Nephron (organoid): ENCODE measurements around the gene FAM193B.
A peak's percentile ranks its signal among the peaks of the same experiment; 100 is the strongest.

Source experiments
- H3K27ac Mint-ChIP-seq, 3 experiments: 2 replicates each; pipeline ENCODE4 v1.8.0; 2020; ENCODE audit warnings: mixed read lengths in 3 of 3, mild to moderate bottlenecking in 2 of 3, moderate library complexity in 1 of 3
- H3K27me3 Mint-ChIP-seq: 2 replicates; pipeline ENCODE4 v1.8.0; 2021; ENCODE audit warnings: low read depth, mild to moderate bottlenecking, moderate library complexity, mixed read lengths
- H3K36me3 Mint-ChIP-seq: 2 replicates; pipeline ENCODE4 v1.8.0; 2020; ENCODE audit warnings: low read depth, mixed read lengths
- H3K4me1 Mint-ChIP-seq: 2 replicates; pipeline ENCODE4 v1.8.0; 2020; ENCODE audit warnings: mixed read lengths
- H3K4me3 Mint-ChIP-seq, 3 experiments: 2 replicates each; pipeline ENCODE4 v1.8.0; 2020; ENCODE audit warnings: mild to moderate bottlenecking in 3 of 3, mixed read lengths in 3 of 3, moderate library complexity in 2 of 3
- H3K9me3 Mint-ChIP-seq: 2 replicates; pipeline ENCODE4 v1.8.0; 2020; ENCODE audit warnings: mixed read lengths
- CTCF ChIP-seq, 3 experiments: fragments of 200-600 bp; sonication (generic); IDR thresholded peaks; one replicate each; pipeline ENCODE4 v1.5.0; 2021; ENCODE audit warnings: antibody characterized with exemption in 3 of 3; ENCODE audit not compliant: unreplicated experiment in 3 of 3

Gene FAM193B

GRCh38 chr5:177509381-177509951 is 44.9 kb downstream of the FAM193B start, which contains the start of gene DOK3:
Gene DOK3 (minus strand): TSS chr5:177509826. CDS start chr5:177509540, 286 bp downstream.
- peaks cover 4% of the 10 kb centered on the region for H3K27me3 Mint-ChIP-seq
- peaks cover 10% of the 10 kb centered on the region for H3K4me1 Mint-ChIP-seq
- H3K9me3 Mint-ChIP-seq = no peaks in the 10 kb centered on the region
- H3K27ac Mint-ChIP-seq = peak within 1 kb of the TSS in 2 of 3 experiments; percentile 38 to 59
- TF ChIP-seq CTCF (IDR thresholded peaks at IDR 0.05; ENCODE audit: unreplicated experiment in 3 of 3) = no peak
- peak within 1 kb of the TSS; percentile 9 to 62 (median 51) for H3K4me3 Mint-ChIP-seq
- H3K36me3 Mint-ChIP-seq = peaks cover 39% of the 10 kb centered on the region

DNA sequence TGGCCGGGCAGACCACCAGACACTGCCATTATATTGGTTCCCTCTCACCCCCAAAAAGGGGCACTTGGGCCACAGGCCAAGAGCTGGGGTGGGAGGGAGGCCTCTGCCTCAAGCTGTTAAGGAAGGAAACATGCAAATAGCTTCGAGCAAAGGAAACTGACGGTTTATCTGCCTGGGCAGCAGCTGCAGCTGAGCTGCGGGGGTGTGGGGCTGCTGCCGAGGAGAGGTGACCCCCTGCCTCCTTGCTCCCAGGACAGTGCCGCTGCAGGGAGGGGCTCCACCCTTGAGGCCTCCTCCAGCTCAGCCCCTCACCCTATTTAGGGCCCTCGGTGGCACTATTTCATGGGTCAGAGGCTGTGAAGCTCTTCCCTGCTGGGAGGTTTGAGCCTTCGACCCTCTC is 45.5 kb downstream of the FAM193B start:
- Mint-ChIP-seq H3K4me3 (no peak overlapping the region), H3K9me3 (no peaks in the 10 kb centered on the region), H3K4me1 (peaks cover 10% of the 10 kb centered on the region), H3K27ac (peak overlapping the region in 1 of 3 experiments; percentile 38), H3K36me3 (peaks cover 33% of the 10 kb centered on the region), H3K27me3 (peaks cover 4% of the 10 kb centered on the region)
- TF ChIP-seq CTCF (IDR thresholded peaks at IDR 0.05; ENCODE audit: unreplicated experiment in 3 of 3) = no peak

GRCh38 chr5:177508221-177508611 is 46.1 kb downstream of the FAM193B start:
- Mint-ChIP-seq H3K27me3 (peaks cover 4% of the 10 kb centered on the region), H3K4me1 (peaks cover 10% of the 10 kb centered on the region), H3K4me3 (no peak overlapping the region), H3K36me3 (peaks cover 30% of the 10 kb centered on the region), H3K27ac (no peak overlapping the region), H3K9me3 (no peaks in the 10 kb centered on the region)
- TF ChIP-seq CTCF (IDR thresholded peaks at IDR 0.05; ENCODE audit: unreplicated experiment in 3 of 3) = no peak

- no peak for TF ChIP-seq CTCF (IDR thresholded peaks at IDR 0.05; ENCODE audit: unreplicated experiment in 3 of 3)
- H3K4me1 Mint-ChIP-seq = peaks cover 10% of the 10 kb centered on the region
These were observed 46.7 kb downstream of the FAM193B start for GRCh38 chr5:177507596-177508220.

DNA sequence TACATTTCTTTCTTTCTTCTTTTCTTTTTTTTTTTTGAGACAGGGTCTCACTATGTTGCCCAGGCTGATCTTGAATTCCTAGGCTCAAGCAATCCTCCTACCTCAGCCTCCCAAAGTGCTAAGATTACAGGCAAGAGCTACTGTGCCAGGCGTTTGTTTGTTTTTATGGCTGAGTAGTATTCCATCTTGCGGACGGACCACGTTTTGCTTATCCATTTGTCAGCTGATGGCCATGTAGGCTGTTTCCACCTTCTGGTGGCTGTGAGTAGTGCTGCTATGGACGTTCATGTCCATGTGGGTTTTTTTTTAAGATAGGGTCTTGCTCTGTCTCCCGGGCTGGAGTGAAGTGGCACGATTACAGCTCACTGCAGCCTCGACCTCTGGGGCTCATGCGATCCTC is 47.2 kb downstream of the FAM193B start:
- Mint-ChIP-seq H3K36me3 (peaks cover 25% of the 10 kb centered on the region), H3K9me3 (no peaks in the 10 kb centered on the region), H3K4me1 (peaks cover 10% of the 10 kb centered on the region), H3K4me3 (no peak overlapping the region), H3K27ac (no peak overlapping the region), H3K27me3 (peaks cover 4% of the 10 kb centered on the region)
- TF ChIP-seq CTCF (IDR thresholded peaks at IDR 0.05; ENCODE audit: unreplicated experiment in 3 of 3) = no peak

More at GRCh38 chr5:177507596-177508220, 46.7 kb downstream of the FAM193B start:
- Mint-ChIP-seq H3K9me3 (no peaks in the 10 kb centered on the region), H3K36me3 (peaks cover 25% of the 10 kb centered on the region), H3K27me3 (peaks cover 4% of the 10 kb centered on the region), H3K4me3 (no peak overlapping the region), H3K27ac (no peak overlapping the region)

GRCh38 chr5:177505075-177505474 is 49.3 kb downstream of the FAM193B start:
- H3K4me3 Mint-ChIP-seq = no peak overlapping the region
- peaks cover 4% of the 10 kb centered on the region for H3K27me3 Mint-ChIP-seq
- H3K4me1 Mint-ChIP-seq = peaks cover 18% of the 10 kb centered on the region
- peaks cover 10% of the 10 kb centered on the region for H3K36me3 Mint-ChIP-seq
- H3K9me3 Mint-ChIP-seq = no peaks in the 10 kb centered on the region
- no peak overlapping the region for H3K27ac Mint-ChIP-seq
- no peak for TF ChIP-seq CTCF (IDR thresholded peaks at IDR 0.05; ENCODE audit: unreplicated experiment in 3 of 3)
